GM12801 (cell line): ENCODE measurements around the gene NDUFA8.

Source experiments
- TF ChIP-seq, protein P1 (sequence below): IDR thresholded peaks from one replicate; pipeline ENCODE4 v1.5.1; 2011; ENCODE audit warnings: control low read depth; ENCODE audit not compliant: insufficient read length; ENCODE audit errors: extremely low read depth

NDUFA8 gene

DNA sequence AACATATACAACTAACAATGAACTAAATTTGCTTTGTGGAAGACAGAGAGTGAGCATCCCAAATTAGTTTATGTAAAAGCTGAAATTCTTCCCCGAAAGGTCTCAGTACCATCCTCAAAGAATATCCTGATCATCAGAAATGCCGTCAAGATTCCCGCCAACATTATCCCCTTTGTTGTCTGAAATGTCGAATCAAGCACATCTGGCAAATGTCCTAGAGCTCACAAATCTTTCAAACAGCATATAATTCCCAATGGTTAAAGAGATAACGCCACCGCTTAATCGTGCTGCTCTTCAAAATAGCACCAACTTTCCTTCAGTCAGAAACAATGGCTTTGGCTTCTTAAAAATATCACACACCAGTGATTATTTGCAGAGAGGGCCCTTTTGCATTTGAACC, 23.9 kb upstream of the NDUFA8 start:
- TF ChIP-seq, protein P1, sequence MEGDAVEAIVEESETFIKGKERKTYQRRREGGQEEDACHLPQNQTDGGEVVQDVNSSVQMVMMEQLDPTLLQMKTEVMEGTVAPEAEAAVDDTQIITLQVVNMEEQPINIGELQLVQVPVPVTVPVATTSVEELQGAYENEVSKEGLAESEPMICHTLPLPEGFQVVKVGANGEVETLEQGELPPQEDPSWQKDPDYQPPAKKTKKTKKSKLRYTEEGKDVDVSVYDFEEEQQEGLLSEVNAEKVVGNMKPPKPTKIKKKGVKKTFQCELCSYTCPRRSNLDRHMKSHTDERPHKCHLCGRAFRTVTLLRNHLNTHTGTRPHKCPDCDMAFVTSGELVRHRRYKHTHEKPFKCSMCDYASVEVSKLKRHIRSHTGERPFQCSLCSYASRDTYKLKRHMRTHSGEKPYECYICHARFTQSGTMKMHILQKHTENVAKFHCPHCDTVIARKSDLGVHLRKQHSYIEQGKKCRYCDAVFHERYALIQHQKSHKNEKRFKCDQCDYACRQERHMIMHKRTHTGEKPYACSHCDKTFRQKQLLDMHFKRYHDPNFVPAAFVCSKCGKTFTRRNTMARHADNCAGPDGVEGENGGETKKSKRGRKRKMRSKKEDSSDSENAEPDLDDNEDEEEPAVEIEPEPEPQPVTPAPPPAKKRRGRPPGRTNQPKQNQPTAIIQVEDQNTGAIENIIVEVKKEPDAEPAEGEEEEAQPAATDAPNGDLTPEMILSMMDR, result no peak

DNA sequence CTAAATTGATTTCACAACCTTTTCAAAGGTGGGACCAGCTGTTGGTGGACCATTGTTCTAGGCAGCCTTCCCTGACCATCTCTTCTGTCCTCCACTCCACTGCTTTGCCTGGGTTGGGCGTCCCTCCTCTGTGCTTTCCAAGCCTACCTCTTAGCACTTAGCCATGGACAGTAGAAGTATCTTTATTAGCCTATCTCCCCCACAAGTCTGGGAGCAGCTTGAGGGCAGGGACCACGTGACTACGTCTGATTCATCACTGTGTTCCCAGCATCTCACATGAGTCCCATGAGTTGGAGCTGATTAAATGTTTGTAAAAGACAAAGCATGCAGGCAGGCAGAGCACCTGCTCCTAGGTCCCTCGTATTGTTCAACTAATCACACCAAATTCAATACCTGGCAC, 21.1 kb upstream of the NDUFA8 start:
- TF ChIP-seq, protein P1, result no peak

DNA sequence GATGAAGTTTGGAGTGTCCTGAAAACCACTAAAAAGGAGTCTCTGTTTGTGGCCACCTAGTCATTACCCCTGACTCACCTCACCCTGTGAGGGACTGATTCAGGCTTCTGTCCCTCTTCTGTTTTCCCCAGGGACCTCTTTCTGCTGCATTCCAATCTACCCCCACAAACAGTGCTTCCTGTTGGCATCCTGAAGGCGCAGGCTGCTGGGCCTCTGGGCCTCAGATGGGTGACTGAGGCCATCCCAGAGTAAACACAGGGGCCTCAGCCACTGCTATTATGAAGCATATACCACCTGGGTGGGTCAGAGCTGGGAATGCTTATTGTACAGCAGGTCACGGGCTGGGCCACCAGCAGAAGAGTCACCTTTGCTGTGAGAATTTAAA, 20.1 kb upstream of the NDUFA8 start:
- TF ChIP-seq, protein P1, result no peak

DNA sequence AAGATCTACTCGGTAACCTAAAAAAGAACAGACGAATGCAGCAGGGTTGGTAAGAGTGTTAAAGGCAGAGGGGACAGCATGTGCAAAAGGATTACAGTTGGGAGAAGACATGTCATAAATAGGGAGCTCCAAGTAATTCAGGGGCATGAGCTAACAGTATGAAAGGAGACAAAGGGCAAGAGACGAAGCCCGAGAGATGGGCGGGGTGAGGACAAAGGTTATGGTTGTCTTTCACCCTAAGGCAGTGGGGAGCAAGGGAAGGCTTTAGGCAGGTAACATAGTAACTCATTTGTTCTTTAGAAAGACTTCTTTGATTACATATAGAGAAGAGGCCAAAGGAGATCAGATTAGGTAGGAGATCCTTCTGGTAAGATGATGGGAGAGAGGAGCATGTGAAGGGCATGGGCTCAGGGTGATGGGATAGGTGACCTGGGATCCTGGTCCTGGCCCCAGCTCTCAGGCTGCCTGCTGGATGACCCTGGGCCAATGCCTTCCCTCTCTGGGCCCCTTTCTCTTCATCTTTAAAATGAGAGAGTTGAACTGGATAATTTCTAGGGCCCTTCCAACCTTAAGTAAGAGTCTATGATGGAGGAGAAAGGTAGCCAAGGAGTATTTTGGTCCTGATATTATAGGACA, 19.6 kb upstream of the NDUFA8 start:
- TF ChIP-seq, protein P1, result no peak

DNA sequence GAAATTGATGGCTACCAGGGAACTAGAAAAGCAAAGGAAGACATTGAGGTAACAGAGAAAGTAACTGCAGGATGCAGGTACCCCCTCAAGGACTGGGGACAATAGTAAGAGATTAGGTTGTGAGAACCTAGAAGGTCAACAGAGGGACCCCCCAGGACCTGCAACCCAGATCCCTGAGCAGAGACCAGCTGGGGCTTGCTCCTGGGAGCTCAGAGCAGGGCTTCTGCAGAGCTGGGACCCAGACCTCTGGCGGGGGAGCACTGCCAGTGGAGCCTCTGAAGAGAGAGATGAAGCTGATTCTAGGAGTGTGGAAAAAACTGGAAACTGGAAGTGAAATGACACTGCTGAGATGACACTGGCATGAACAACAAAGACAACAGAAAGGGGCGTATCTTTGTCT, 17.3 kb upstream of the NDUFA8 start:
- TF ChIP-seq, protein P1, result no peak

DNA sequence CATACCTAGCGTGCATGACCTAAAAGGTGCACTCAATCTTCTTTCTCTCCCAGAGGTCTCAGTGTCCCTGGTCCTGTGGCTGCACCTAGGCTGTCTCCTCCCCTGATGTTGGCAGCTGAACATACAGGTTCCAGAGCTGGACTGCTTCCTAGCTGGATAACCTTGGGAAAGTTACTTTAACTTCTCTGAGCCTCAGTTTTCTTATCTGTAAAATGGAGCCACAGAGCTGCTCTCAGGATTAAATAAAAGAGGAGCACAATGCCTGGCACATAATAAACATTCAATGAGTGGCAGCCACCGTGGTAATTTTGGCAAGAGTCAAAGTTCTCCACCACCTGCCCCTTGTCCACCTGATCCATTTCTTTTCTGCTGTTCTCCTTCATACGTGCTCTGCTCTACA, 14.1 kb upstream of the NDUFA8 start:
- TF ChIP-seq, protein P1, result no peak

DNA sequence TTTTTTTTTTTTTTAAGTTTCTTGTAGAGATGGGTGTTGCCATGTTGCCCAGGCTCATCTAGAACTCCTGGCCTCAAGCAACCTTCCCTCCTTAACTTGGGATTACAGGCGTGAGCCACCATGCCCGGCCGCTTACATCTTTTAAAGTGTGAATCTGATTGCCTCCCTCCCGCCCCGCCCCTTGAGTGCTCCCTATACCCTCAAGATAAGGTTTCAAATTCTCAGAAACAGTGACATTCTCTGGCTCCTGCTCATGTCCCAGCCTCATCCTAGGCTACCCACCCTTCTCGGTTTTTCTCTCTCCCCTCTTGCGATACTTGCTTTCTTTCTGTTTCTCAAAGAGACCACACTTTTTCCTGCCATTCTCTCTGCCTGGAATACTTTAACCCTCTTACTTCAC, 12.6 kb upstream of the NDUFA8 start:
- TF ChIP-seq, protein P1, result no peak
